GM18498 (cell line): ENCODE data around the gene NCOA5.

Experiments used
- ATAC-seq: cut with Tn5 transposase; IDR thresholded peaks from one replicate; pipeline ENCODE4 v1.9.1; 2021; ENCODE audit warnings: mild to moderate bottlenecking, moderate library complexity; ENCODE audit not compliant: unreplicated experiment

Gene NCOA5

GRCh38 chr20:46046588-46047310 lies 43.0 kb downstream of the NCOA5 start:
- ATAC-seq, result no peak

GRCh38 chr20:46044896-46045295 lies 44.9 kb downstream of the NCOA5 start:
- no peak for ATAC-seq

GRCh38 chr20:46043556-46043955 lies 46.2 kb downstream of the NCOA5 start:
- ATAC-seq, result no peak

- no peak for ATAC-seq
Observed at GRCh38 chr20:46040902-46041535, 48.7 kb downstream of the NCOA5 start.

- ATAC-seq, result no peak
Observed at GRCh38 chr20:46037036-46037435, 52.7 kb downstream of the NCOA5 start.

DNA sequence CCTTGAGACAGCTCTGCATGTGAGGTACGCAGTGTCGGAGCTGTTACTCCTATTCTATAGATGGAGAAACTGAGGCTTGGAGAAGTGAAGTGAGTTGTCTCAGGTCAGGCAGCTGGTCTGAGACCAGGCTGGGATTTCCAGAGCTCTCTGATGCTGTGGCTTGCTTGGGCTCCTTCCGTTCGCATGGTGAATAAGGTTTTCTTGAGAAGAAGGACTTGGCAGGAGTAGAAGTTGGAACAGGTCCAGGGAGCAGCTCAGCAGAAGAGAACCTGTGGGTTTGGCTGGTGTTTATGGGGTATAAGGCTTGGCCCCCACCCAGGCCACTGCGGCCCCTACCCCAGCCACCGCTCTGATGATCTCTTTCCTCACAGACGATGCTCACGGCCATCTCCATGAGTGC lies 53.4 kb downstream of the NCOA5 start:
- no peak for ATAC-seq

DNA sequence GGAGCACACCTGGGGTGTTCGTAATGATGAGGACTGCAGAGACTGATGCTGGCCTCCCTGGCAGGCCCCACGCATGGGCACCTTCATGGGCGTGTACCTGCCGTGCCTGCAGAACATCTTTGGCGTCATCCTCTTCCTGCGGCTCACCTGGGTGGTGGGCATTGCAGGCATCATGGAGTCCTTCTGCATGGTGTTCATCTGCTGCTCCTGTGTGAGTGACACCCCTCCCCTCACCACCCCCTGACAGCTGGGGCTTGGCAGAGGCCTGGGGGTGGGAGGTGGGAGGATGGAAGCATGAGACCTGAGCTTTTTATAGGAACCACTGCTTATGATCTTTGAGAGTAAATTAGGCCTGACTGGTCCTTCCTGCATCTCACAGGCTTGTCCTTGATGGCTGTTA lies 54.0 kb downstream of the NCOA5 start:
- no peak for ATAC-seq

DNA sequence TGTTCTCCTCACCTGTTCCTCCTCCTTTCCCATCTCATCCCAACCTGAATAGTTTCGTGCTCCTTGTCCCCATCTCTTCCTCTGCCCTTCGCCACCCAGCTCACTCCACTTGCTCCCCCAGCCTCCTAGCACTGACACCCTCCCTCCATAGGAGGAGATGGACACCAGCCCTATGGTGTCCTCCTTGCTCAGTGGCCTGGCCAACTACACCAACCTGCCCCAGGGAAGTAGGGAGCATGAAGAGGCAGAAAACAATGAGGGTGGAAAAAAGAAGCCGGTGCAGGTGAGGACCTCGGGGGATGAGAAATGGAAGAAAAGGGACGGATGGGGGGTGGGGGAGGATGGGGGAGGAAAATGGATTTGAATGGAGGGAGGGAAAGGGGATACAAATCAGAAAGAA lies 54.5 kb downstream of the NCOA5 start:
- no peak for ATAC-seq

DNA sequence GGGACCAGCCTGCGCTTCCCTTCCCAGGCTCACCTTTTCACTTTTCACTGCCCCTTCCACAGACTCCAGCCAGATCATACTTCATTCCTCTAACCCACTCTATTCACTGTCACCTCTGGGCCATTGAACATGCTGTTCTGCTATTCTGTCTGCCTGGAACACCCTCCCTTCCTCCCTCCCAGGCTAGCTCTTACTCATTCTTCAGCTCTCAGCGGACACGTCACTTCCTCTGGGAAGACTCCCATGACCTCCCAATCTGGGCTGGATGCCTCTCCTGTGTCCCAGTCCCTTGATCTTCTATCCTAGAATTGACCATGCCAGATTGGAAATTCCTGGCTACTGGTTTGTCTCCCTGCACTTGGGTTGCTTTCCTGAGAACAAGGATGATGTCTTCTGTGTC lies 55.7 kb downstream of the NCOA5 start:
- ATAC-seq, result no peak

GRCh38 chr20:46031701-46032254 lies 58.0 kb downstream of the NCOA5 start:
- ATAC-seq, result no peak

DNA sequence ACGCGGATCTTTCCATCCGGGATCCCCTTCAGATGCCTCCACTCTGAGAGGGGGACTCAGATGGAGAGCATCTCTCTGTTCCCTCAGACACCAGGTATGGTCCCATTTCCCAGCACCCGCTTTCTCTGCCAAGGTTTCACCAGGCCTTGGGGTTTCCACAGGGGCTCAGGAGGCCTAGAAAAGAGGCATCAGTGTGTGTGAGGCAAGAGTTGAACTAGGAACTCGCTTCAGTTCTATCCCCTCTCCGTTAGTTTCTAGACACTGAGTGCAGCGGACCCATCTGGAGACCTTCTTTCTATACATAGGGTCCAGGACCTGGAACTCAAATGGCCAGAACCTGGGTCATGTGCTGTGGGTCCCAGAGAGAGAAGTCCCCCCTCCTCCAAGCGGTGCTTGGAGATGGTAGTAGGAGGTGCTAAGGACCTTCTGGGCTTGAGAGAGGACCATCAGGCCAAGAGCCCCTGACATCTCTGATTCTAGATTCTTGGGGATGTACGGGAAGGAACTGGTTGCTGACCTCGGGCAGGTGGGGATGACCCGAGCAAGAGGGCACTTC lies 58.7 kb downstream of the NCOA5 start:
- no peak for ATAC-seq

- no peak for ATAC-seq
Observed at GRCh38 chr20:46030284-46031013, 59.3 kb downstream of the NCOA5 start.

DNA sequence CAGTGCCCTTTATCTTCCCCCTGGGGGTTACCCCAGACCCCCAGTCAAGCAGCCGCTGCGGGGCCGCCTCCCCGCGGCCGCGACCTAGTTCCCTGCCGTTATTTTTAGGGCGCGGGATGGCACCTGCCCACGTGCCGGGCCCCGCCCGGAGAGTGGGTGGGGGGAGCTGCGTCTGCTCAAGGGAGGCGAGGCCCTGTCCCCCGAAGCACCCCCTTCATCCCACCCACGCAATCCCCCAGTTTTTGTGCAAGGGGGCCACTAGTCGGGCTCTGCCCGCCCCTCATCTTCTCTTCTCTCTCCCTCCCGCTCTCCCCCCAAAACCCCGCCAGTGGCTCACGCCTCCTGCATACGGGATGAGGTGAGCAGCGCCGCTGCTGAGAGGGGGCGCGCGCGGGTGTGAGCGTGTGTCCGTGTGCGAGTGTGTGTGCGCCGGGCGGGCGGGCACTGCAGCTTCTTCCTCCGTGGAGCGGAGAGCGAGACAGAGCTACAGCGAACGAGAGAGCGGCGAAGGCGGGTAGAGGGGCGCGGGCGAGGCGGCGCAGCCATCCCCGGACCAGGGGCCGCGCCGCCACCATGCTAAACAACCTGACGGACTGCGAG lies 60.9 kb downstream of the NCOA5 start, which contains the start of gene SLC12A5:
Gene SLC12A5 (plus strand): TSS at position 444 of the 600 bp plus-strand sequence. CDS start 130 bp downstream, at position 574.
- ATAC-seq, result no peak

DNA sequence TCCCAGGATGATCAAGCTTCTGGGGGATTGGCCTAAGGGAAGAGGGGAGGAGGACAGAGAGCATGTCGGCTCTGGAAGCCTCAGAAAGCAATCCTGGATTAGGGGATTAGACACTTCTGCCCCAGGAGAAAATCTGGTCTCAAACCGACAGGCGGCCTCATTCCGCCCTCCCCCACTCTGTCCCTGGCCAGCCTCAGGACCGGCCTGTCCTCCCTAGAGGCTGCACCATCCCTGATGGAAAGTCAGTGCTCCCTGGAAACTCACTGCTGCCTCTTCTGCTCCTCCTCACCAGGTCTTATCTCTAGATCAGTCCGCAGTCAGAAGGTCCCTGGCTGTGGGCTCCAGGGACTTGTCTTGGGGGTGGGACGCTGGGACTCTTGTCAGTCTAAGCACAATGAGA lies 61.7 kb downstream of the NCOA5 start:
- no peak for ATAC-seq

- no peak for ATAC-seq
Observed at GRCh38 chr20:46027245-46027853, 62.4 kb downstream of the NCOA5 start.

- no peak for ATAC-seq
Observed at GRCh38 chr20:46025376-46025783, 64.4 kb downstream of the NCOA5 start.

GRCh38 chr20:46023999-46024398 lies 65.8 kb downstream of the NCOA5 start:
- no peak for ATAC-seq

DNA sequence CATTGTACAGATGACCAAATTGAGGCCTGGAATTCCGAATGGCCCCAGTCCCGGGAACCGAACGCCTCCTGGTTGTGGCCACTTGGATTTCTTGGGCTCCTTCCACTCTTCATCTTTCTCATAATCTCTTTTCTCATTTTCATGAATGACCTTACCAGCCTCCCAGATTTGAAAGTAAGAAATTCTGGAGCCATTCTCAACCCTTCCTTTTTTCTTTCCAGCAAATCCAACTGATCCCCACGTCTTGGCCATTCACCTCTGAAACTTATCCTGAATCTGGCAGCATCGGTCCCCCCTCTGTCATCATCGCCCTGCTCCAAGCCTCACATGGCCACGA lies 66.6 kb downstream of the NCOA5 start:
- ATAC-seq, result no peak

DNA sequence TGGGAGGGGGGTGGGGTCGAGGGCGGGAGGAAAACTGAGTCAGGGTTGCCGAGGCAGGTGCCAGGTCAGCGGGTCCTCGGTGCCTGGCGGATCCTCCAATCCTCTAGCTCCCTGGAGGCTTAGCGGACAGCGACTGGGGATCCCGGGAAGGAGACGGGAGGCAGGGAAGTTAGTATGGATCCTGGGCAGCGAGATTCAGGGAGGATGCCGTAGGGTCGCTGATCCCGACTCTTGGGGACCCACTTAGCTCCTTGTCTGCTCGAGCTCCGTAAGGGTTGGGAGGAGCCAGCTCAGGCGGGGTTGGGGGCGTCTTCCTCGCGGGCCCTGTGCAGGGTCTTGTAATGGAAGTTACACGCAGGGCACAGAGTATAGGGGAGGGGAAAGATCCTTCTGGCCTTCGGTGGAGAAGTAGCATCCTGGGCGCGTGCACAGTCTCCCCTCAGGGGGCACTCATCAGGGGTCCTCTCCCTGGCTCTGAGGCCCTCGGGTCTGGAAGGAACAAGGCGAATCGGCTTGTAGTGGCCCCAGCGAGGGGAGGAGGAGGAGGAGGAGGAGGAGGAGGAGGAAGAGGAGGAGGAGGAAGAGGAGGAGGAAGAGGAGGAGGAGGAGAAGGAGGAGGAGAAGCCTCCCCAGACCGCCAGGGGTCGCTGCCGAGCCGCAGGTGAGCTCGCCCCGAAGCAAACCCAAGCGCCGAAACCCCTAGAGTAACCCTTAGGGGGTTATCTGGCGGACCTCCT lies 67.2 kb downstream of the NCOA5 start:
- no peak for ATAC-seq
